ENCODE measurements around the gene NCOA5. TPM values are rescaled to one million over a fixed set of nuclear protein-coding genes. Genes with fewer than 3 reads are reported as not detected.

The NCOA5 gene
- total and polyA plus RNA-seq, 7 donors, result 10.6 to 39.2 (median 22.4) TPM

- H3K4me3 ChIP-seq, result no peak overlapping the region
- intact Hi-C loops (cut with DNase I), result no loop called here
- 35 to 46% methylated on average over 6 of the region's 6 CpGs for WGBS, 2 donors
- no peaks in the 10 kb centered on the region for H3K4me1 ChIP-seq
- no peak overlapping the region for H3K27ac ChIP-seq
- H3K36me3 ChIP-seq, result no peaks in the 10 kb centered on the region
- DNase-seq, result no peak
- no peaks in the 10 kb centered on the region for H3K9me3 ChIP-seq
- peaks cover 0 to 76% (median 33%) of the 10 kb centered on the region in 3 donors for H3K27me3 ChIP-seq
- TF ChIP-seq POLR2AphosphoS5 (IDR thresholded peaks at IDR 0.05), result no peak
- no peak for TF ChIP-seq POLR2A (IDR thresholded peaks at IDR 0.05)
- no peak for TF ChIP-seq CTCF (IDR thresholded peaks at IDR 0.05)
- no peak for TF ChIP-seq EP300 (IDR thresholded peaks at IDR 0.05)
Observed at GRCh38 chr20:46131396-46131795, 41.6 kb upstream of the NCOA5 start.

GRCh38 chr20:46130534-46130933 is 40.8 kb upstream of the NCOA5 start:
- Histone ChIP-seq H3K4me1 (no peaks in the 10 kb centered on the region), H3K36me3 (peaks cover 0 to 2% (median 0%) of the 10 kb centered on the region in 4 donors), H3K27ac (no peak overlapping the region), H3K4me3 (no peak overlapping the region), H3K27me3 (peaks cover 0 to 67% (median 33%) of the 10 kb centered on the region in 3 donors), H3K9me3 (no peaks in the 10 kb centered on the region)
- TF ChIP-seq EP300 (IDR thresholded peaks at IDR 0.05) (no peak), POLR2AphosphoS5 (IDR thresholded peaks at IDR 0.05) (no peak), POLR2A (IDR thresholded peaks at IDR 0.05) (no peak), CTCF (IDR thresholded peaks at IDR 0.05) (no peak)
- peak; percentile 55 for DNase-seq
- intact Hi-C loops (cut with DNase I), result no loop called here
- 46 to 66% methylated on average over 4 of the region's 4 CpGs for WGBS, 2 donors

- no peak overlapping the region for H3K4me3 ChIP-seq
- WGBS, 2 donors, result 37 to 40% methylated on average over 5 of the region's 5 CpGs
- no peak for TF ChIP-seq EP300 (IDR thresholded peaks at IDR 0.05)
- intact Hi-C loops (cut with DNase I), result no loop called here
- no peak overlapping the region for H3K27ac ChIP-seq
- H3K4me1 ChIP-seq, result no peaks in the 10 kb centered on the region
- DNase-seq, result no peak
- H3K9me3 ChIP-seq, result no peaks in the 10 kb centered on the region
- H3K36me3 ChIP-seq, result peaks cover 0 to 2% (median 0%) of the 10 kb centered on the region in 4 donors
- peaks cover 0 to 62% (median 33%) of the 10 kb centered on the region in 3 donors for H3K27me3 ChIP-seq
Observed at GRCh38 chr20:46129955-46130481, 40.3 kb upstream of the NCOA5 start.

- TF ChIP-seq EP300 (IDR thresholded peaks at IDR 0.05) (no peak), CTCF (IDR thresholded peaks at IDR 0.05) (peak in 2 of 4 experiments; percentile 26 to 36), POLR2A (IDR thresholded peaks at IDR 0.05) (no peak), POLR2AphosphoS5 (IDR thresholded peaks at IDR 0.05) (no peak)
- no peak overlapping the region for H3K4me3 ChIP-seq
- 31 to 53% methylated on average over 16 of the region's 16 CpGs for WGBS, 2 donors
- peak; percentile 61 for DNase-seq
- no peak overlapping the region for H3K27ac ChIP-seq
- no peaks in the 10 kb centered on the region for H3K9me3 ChIP-seq
- H3K4me1 ChIP-seq, result no peaks in the 10 kb centered on the region
- peaks cover 0 to 49% (median 25%) of the 10 kb centered on the region in 3 donors for H3K27me3 ChIP-seq
- H3K36me3 ChIP-seq, result peaks cover 0 to 8% (median 1%) of the 10 kb centered on the region in 4 donors
- intact Hi-C loops (cut with DNase I), result no loop called here
Observed at GRCh38 chr20:46128310-46129151, 38.8 kb upstream of the NCOA5 start.

GRCh38 chr20:46127396-46128010 is 37.7 kb upstream of the NCOA5 start:
- Histone ChIP-seq H3K27ac (no peak overlapping the region), H3K4me1 (no peaks in the 10 kb centered on the region), H3K4me3 (no peak overlapping the region), H3K27me3 (peaks cover 0 to 40% (median 17%) of the 10 kb centered on the region in 3 donors), H3K9me3 (no peaks in the 10 kb centered on the region), H3K36me3 (peaks cover 0 to 19% (median 1%) of the 10 kb centered on the region in 4 donors)
- TF ChIP-seq POLR2A (IDR thresholded peaks at IDR 0.05), result no peak
- no peak for TF ChIP-seq POLR2AphosphoS5 (IDR thresholded peaks at IDR 0.05)
- no peak for TF ChIP-seq CTCF (IDR thresholded peaks at IDR 0.05)
- TF ChIP-seq EP300 (IDR thresholded peaks at IDR 0.05), result no peak
- 77 to 90% methylated on average over 11 of the region's 11 CpGs for WGBS, 2 donors
- peak; percentile 43 for DNase-seq
- intact Hi-C loops (cut with DNase I), result no loop called here
